Caco-2 (cell line): ENCODE data around the gene RAD51B. TPM values are rescaled to one million over a fixed set of nuclear protein-coding genes. Genes with fewer than 3 reads are reported as not detected.

Experiments
- BruUV-seq: library from RNA; stranded (reverse); fragments of 400-500 nt; replicated peaks from 2 replicates; lab custom pipeline; 2021; lab: Mats Ljungman, UMichigan
- CTCF ChIA-PET: fragments of 300-600 bp; sonication (Branson Sonifier 250); formaldehyde crosslinking; loops from one replicate; lab custom pipeline; 2022; ENCODE audit warnings: antibody characterized with exemption; lab: Charles Lee
- POLR2A ChIA-PET: fragments of 300-600 bp; sonication (Branson Sonifier 250); formaldehyde crosslinking; loops from one replicate; lab custom pipeline; 2022; ENCODE audit warnings: antibody characterized with exemption; lab: Charles Lee
- DNase-seq, 2 experiments: peaks; one replicate each; pipeline versions ENCODE4 v3.0.0 to v3.0.0-alpha.2; 2020 to 2022
- H3K27me3 ChIP-seq: replicated peaks from 2 replicates; pipeline ENCODE4 v1.6.0; 2011; ENCODE audit warnings: low read length; ENCODE audit not compliant: control insufficient read depth, insufficient read depth
- H3K36me3 ChIP-seq: 2 replicates; pipeline ENCODE4 v1.5.1; 2011; ENCODE audit warnings: low read length; ENCODE audit not compliant: control insufficient read depth, insufficient read depth
- H3K4me1 ChIP-seq: fragments of 250-450 bp; sonication (Bioruptor Pico); 2 replicates; pipeline ENCODE4 v1.5.1; 2020; ENCODE audit warnings: mild to moderate bottlenecking
- H3K4me3 ChIP-seq: 2 replicates; pipeline ENCODE4 v1.5.1; 2011; ENCODE audit warnings: low read depth, mild to moderate bottlenecking, control low read depth, low read length
- H3K9me3 ChIP-seq: fragments of 250-450 bp; sonication (Bioruptor Pico); 2 replicates; pipeline ENCODE4 v1.5.1; 2020; ENCODE audit warnings: mild to moderate bottlenecking, moderate library complexity
- H3K27ac Mint-ChIP-seq: one replicate; pipeline ENCODE4 v1.8.0; 2022; ENCODE audit warnings: mixed read lengths; ENCODE audit not compliant: unreplicated experiment
- H3K27me3 Mint-ChIP-seq: one replicate; pipeline ENCODE4 v1.8.0; 2022; ENCODE audit warnings: mixed read lengths; ENCODE audit not compliant: insufficient read depth, unreplicated experiment
- H3K36me3 Mint-ChIP-seq: one replicate; pipeline ENCODE4 v1.8.0; 2022; ENCODE audit warnings: mild to moderate bottlenecking, mixed read lengths; ENCODE audit not compliant: insufficient read depth, unreplicated experiment
- H3K4me1 Mint-ChIP-seq: one replicate; pipeline ENCODE4 v1.8.0; 2022; ENCODE audit warnings: low read depth, mixed read lengths; ENCODE audit not compliant: unreplicated experiment
- H3K4me3 Mint-ChIP-seq: one replicate; pipeline ENCODE4 v1.8.0; 2022; ENCODE audit warnings: mild to moderate bottlenecking, moderate library complexity, mixed read lengths; ENCODE audit not compliant: unreplicated experiment
- H3K9me3 Mint-ChIP-seq: one replicate; pipeline ENCODE4 v1.8.0; 2022; ENCODE audit warnings: mixed read lengths; ENCODE audit not compliant: unreplicated experiment
- CTCF ChIP-seq, 2 experiments: fragments of 200-600 bp in 1 of 2; IDR thresholded peaks; 1 replicate in 1 of 2; 2 replicates in 1 of 2; pipeline versions ENCODE4 v1.5.1 to v1.8.0; 2011 to 2022; ENCODE audit warnings: antibody characterized with exemption in 1 of 2, control low read depth in 1 of 2, inconsistent platforms in 1 of 2, low read depth in 1 of 2, low read length in 1 of 2, mild to moderate bottlenecking in 1 of 2, moderate library complexity in 1 of 2; ENCODE audit not compliant: insufficient read depth in 1 of 2, severe bottlenecking in 1 of 2, unreplicated experiment in 1 of 2
- intact Hi-C: fragments of 100-400 bp; cut with micrococcal nuclease; formaldehyde crosslinking; loops from one replicate; pipeline ENCODE4 v1.10.0; 2022; ENCODE audit not compliant: unreplicated experiment
- total RNA-seq: library from RNA; stranded (reverse); gene quantifications from 2 replicates; pipeline ENCODE4 v1.2.3, GENCODE V29; 2022

RAD51B gene
- total RNA-seq, 1 experiment from 2014 or later: 16.7 TPM

DNA sequence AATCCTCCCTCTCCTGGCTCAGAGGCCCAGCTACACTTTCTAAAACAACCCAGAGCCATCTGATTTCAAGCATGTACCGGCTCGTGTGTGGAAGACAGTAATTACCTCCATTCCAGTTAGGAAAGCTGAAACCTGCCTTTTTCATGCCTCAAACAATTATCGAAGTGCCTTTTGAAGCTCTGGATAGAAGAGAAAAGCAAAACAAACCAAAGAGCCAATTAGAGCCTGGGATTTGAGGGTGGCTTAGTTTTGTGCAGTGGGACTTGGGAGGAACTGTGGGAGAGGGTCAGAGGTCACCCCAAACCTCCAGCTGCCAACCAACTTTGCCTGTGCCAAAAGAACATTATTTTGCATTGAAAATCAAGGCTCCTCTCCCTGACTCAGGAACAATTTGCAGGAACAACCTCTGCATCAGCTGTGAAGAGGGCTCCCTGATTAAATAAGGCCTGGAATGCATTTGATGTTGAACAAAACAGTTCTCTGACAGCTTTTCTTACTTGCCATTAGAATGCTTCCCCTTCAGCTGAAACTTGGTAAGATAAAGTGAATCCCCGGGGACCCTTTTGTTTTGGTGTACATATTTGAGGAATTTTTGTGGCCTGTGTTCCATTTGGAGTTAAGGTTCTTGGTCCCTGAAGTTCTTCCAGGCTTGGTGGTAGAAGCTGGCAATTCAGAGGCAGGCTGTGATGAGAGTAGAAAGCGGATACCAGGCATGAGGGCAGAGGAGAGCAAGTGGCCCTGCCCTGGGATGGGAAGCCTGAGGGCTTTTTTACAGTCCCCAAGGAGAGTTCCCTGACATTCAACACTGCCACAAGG, 703.1 kb downstream of the RAD51B start:
- CTCF ChIA-PET: interaction anchor here (1.1 kb wide), 1 partner anchor 131 kb away, joined by 3 read pairs; no protein-coding TSS in a partner anchor
- H3K4me3 Mint-ChIP-seq: no peak overlapping the region

DNA sequence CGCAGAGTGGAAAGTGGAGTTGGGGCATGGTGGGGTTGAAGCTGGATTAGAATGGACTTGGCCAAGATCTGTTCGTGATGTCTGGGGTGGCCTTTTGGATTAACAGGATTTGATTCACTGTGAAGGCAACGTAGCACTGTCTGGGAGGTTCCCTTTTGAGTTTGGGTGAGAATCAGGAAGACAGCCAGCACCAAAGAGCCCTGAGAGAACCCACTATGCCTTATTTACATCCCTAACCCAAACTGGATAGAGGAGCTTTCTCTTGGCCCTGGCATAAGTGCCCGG, 703.7 kb downstream of the RAD51B start:
- peaks cover 41% of the 10 kb centered on the region for H3K4me1 Mint-ChIP-seq
- Histone ChIP-seq H3K4me1 (peaks cover 53% of the 10 kb centered on the region), H3K27me3 (no peaks in the 10 kb centered on the region), H3K36me3 (no peaks in the 10 kb centered on the region; the same call in 1 of the 2 replicates), H3K4me3 (no peak overlapping the region), H3K9me3 (no peaks in the 10 kb centered on the region)
- CTCF ChIA-PET: no interaction called here
- no peak overlapping the region for H3K4me3 Mint-ChIP-seq
- no peaks in the 10 kb centered on the region for H3K27me3 Mint-ChIP-seq
- H3K36me3 Mint-ChIP-seq: peaks cover 6% of the 10 kb centered on the region
- intact Hi-C loops: loop anchor here (10.0 kb wide), 1 partner anchor 272 kb away; the partner anchor contains the start of gene ZFP36L1
- peak overlapping the region; percentile 96 for H3K27ac Mint-ChIP-seq
- DNase-seq: no peak
- no peaks in the 10 kb centered on the region for H3K9me3 Mint-ChIP-seq
- no peak for TF ChIP-seq CTCF (IDR thresholded peaks at IDR 0.05; ENCODE audit: insufficient read depth in 1 of 2, low read depth in 1 of 2, low read length in 1 of 2, severe bottlenecking in 1 of 2, unreplicated experiment in 1 of 2)
- POLR2A ChIA-PET: no interaction called here
- BruUV-seq: no TSS peak

More for the DNA sequence above, 703.1 kb downstream of the RAD51B start:
- Histone ChIP-seq H3K4me1 (peaks cover 57% of the 10 kb centered on the region), H3K9me3 (no peaks in the 10 kb centered on the region), H3K27me3 (no peaks in the 10 kb centered on the region), H3K4me3 (no peak overlapping the region), H3K36me3 (no peaks in the 10 kb centered on the region; the same call in 1 of the 2 replicates)
- POLR2A ChIA-PET: interaction anchor here (1.0 kb wide), 1 partner anchor 71 kb away, joined by 3 read pairs; no protein-coding TSS in a partner anchor
- TF ChIP-seq CTCF (IDR thresholded peaks at IDR 0.05; ENCODE audit: insufficient read depth in 1 of 2, low read depth in 1 of 2, low read length in 1 of 2, severe bottlenecking in 1 of 2, unreplicated experiment in 1 of 2): no peak
- intact Hi-C loops: loop anchor here (10.0 kb wide), 1 partner anchor 272 kb away; the partner anchor contains the start of gene ZFP36L1
- BruUV-seq: no TSS peak
- H3K36me3 Mint-ChIP-seq: peaks cover 6% of the 10 kb centered on the region
- no peaks in the 10 kb centered on the region for H3K27me3 Mint-ChIP-seq
- DNase-seq: no peak
- H3K9me3 Mint-ChIP-seq: no peaks in the 10 kb centered on the region
- H3K4me1 Mint-ChIP-seq: peaks cover 41% of the 10 kb centered on the region
- H3K27ac Mint-ChIP-seq: peak overlapping the region; percentile 96

GRCh38 chr14:68523989-68524725, 704.6 kb downstream of the RAD51B start:
- Mint-ChIP-seq H3K27ac (no peak overlapping the region), H3K36me3 (peaks cover 6% of the 10 kb centered on the region), H3K9me3 (no peaks in the 10 kb centered on the region), H3K4me3 (no peak overlapping the region), H3K27me3 (no peaks in the 10 kb centered on the region), H3K4me1 (peaks cover 39% of the 10 kb centered on the region)
- H3K9me3 ChIP-seq: peaks cover 1% of the 10 kb centered on the region; the same call in 1 of the 2 replicates
- POLR2A ChIA-PET: no interaction called here
- TF ChIP-seq CTCF (IDR thresholded peaks at IDR 0.05; ENCODE audit: insufficient read depth in 1 of 2, low read depth in 1 of 2, low read length in 1 of 2, severe bottlenecking in 1 of 2, unreplicated experiment in 1 of 2): no peak
- CTCF ChIA-PET: no interaction called here
- H3K4me3 ChIP-seq: no peak overlapping the region
- intact Hi-C loops: loop anchor here (10.0 kb wide), 1 partner anchor 271 kb away; the partner anchor contains the start of gene ZFP36L1
- H3K27me3 ChIP-seq: no peaks in the 10 kb centered on the region
- H3K36me3 ChIP-seq: no peaks in the 10 kb centered on the region; the same call in 1 of the 2 replicates
- no peak for DNase-seq
- peaks cover 46% of the 10 kb centered on the region for H3K4me1 ChIP-seq
- no TSS peak for BruUV-seq
